SK-N-MC (cell line): ENCODE results near the gene MCU.

Experiments
- EZH2 ChIP-seq: fragments of 200-600 bp; sonication (generic); IDR thresholded peaks from one replicate; pipeline ENCODE4 v1.6.1; 2017; ENCODE audit warnings: antibody characterized with exemption
- POLR2AphosphoS5 ChIP-seq: IDR thresholded peaks from 2 replicates; pipeline ENCODE4 v1.6.1; 2012; ENCODE audit warnings: mild to moderate bottlenecking, low read depth, low read length, borderline replicate concordance

DNA sequence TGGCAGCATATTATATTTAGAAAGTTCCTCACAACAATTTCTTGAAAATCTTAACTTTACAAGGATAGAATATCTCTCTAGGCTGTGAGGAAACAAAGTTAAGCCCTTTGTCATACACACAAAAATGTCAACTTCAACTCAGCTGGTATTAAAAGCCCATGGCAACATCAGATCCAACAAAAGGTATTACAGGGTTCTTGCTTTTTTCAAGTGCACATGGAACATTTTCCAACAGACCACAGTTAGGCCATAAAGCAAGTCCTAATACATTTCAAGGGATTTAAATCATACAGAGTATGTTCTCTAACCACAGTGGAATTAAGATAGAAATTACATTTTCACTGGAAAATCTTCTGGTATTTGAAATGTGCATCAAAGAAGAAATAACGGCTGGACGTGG lies 129.7 kb downstream of the MCU start:
- TF ChIP-seq POLR2AphosphoS5 (no peak), EZH2 (no peak)
